G401 (cell line): ENCODE data around the gene TIPIN. TPM values are rescaled to one million over a fixed set of nuclear protein-coding genes. Genes with fewer than 3 reads are reported as not detected.
A peak's percentile ranks its signal among the peaks of the same experiment; 100 is the strongest.

ENCODE experiments used
- DNase-seq: peaks from one replicate; pipeline ENCODE4 v3.0.0-alpha.2; 2015; ENCODE audit warnings: low spot score
- in situ Hi-C: cut with HindIII; loops from 2 replicates; pipeline ENCODE4 v1.10.0; 2016; ENCODE audit warnings: low sequenced_read_pairs, mixed read lengths
- total RNA-seq: library from RNA; depleted of rRNA; stranded (reverse); fragments of >200 nt; shearing (Covaris generic); gene quantifications from 2 replicates; pipeline ENCODE4 v1.2.3, GENCODE V29; 2014; rRNA removed

TIPIN gene
- total RNA-seq, 1 experiment from 2014 or later = 44.8 TPM

- peak; percentile 68 for DNase-seq
- in situ Hi-C loops = no loop called here
These were observed 68.9 kb downstream of the TIPIN start for GRCh38 chr15:66287461-66288057.

Other genes with a start within 250 kb of the TIPIN start
- gene MEGF11, start 102.9 kb downstream of the TIPIN start, total RNA-seq = 1.9 and 2.4 TPM in 2 replicates
- gene DIS3L, start 63.1 kb downstream of the TIPIN start, total RNA-seq = 22.0 and 57.8 TPM in 2 replicates
- 5.3 and 13.9 TPM in 2 replicates for gene MAP2K1, start 30.2 kb upstream of the TIPIN start, total RNA-seq
- 17.1 and 18.3 TPM in 2 replicates for gene SNAPC5, start 141.1 kb upstream of the TIPIN start, total RNA-seq
- gene RPL4, start 148.2 kb upstream of the TIPIN start, total RNA-seq = 10,569 and 10,667 TPM in 2 replicates
- 34.1 and 49.7 TPM in 2 replicates for gene ZWILCH, start 148.6 kb upstream of the TIPIN start, total RNA-seq
- 0.07 TPM in 1 of 2 replicates, not detected in the other for gene LCTL, start 209.3 kb upstream of the TIPIN start, total RNA-seq